Retina (tissue), 1 donor: ENCODE data around the gene GPR152.
"Not testable (repeated sequence)": the region's sequence is repeated elsewhere in the genome, so short reads cannot be mapped to it uniquely, and the experiment has no call there.

ENCODE experiments used
- DNase-seq: peaks from one replicate; pipeline ENCODE4 v3.0.0-alpha.2; 2016

GPR152 gene

GRCh38 chr11:67439321-67440228 is 13.0 kb downstream of the GPR152 start:
- no peak for DNase-seq

- DNase-seq = no peak
Observed at GRCh38 chr11:67438158-67438902, 14.2 kb downstream of the GPR152 start.

- DNase-seq = no peak
Observed at GRCh38 chr11:67437809-67438157, 14.7 kb downstream of the GPR152 start.

GRCh38 chr11:67437082-67437808 is 15.3 kb downstream of the GPR152 start, which contains the start of gene PTPRCAP:
PTPRCAP (minus strand) TSS chr11:67437682; CDS start chr11:67437619, 63 bp downstream.
- DNase-seq = no peak

- no peak for DNase-seq
Observed at GRCh38 chr11:67436459-67437081, 16.0 kb downstream of the GPR152 start.

- DNase-seq = no peak
Observed at GRCh38 chr11:67435727-67436458, 16.6 kb downstream of the GPR152 start.

GRCh38 chr11:67435031-67435726 is 17.4 kb downstream of the GPR152 start:
- no peak for DNase-seq

- no peak for DNase-seq
Observed at GRCh38 chr11:67434395-67434881, 18.1 kb downstream of the GPR152 start.

GRCh38 chr11:67433536-67434394 is 18.8 kb downstream of the GPR152 start:
- DNase-seq = no peak

GRCh38 chr11:67432655-67433349 is 19.7 kb downstream of the GPR152 start:
- no peak for DNase-seq

- no peak for DNase-seq
Observed at GRCh38 chr11:67431346-67432249, 20.9 kb downstream of the GPR152 start.

- no peak for DNase-seq
Observed at GRCh38 chr11:67429722-67430121, 22.8 kb downstream of the GPR152 start.

GRCh38 chr11:67429038-67429668 is 23.4 kb downstream of the GPR152 start:
- DNase-seq = no peak

GRCh38 chr11:67428052-67429001 is 24.2 kb downstream of the GPR152 start, which contains the start of gene RPS6KB2:
RPS6KB2 (plus strand) TSS chr11:67428494; CDS start chr11:67428546, 52 bp downstream.
- peak; percentile 100 for DNase-seq

- not testable (repeated sequence) for DNase-seq
Observed at GRCh38 chr11:67427364-67427859, 25.1 kb downstream of the GPR152 start.

- DNase-seq = no peak
Observed at GRCh38 chr11:67423891-67424613, 28.5 kb downstream of the GPR152 start.
